ENCODE measurements around the gene CIAO2B. TPM values are rescaled to one million over a fixed set of nuclear protein-coding genes. Genes with fewer than 3 reads are reported as not detected.

CIAO2B gene
- polyA plus RNA-seq, 2 donors: 139 to 266 TPM

DNA sequence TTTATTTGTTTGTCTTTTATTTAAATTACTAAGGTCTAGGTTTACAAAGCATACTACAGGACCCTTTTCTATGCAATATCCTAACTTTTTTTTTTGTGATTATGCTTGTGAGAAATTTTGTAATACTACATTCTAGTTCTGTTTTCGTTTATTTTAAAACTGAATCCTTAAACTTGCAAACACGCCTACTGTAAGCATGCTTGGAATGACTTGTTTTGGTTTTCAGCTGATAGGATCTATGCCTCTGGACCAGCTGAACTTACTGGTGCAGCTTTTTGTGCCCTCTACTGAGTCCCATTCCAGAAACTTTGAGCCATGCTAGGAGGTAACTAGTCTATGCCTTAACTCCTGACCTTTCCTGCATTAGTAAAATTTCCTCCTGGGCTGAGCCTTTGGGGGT, 47.9 kb downstream of the CIAO2B start:
- Histone ChIP-seq H3K4me3 (ENCODE audit: low read depth in 1 of 2, low read length in 2 of 2) (no peak overlapping the region), H3K36me3 (ENCODE audit: control insufficient read depth in 2 of 2, insufficient read depth in 2 of 2, low read length in 1 of 2) (peaks cover 14 to 17% of the 10 kb centered on the region in 2 donors), H3K4me1 (ENCODE audit: control insufficient read depth in 2 of 2, insufficient read depth in 2 of 2, low read length in 1 of 2) (peaks cover 0 to 3% of the 10 kb centered on the region in 2 donors), H3K9me3 (ENCODE audit: control insufficient read depth in 2 of 2, insufficient read depth in 1 of 2, low read depth in 1 of 2, low read length in 1 of 2) (no peaks in the 10 kb centered on the region), H3K27ac (ENCODE audit: low read depth in 2 of 2, low read length in 1 of 2) (no peak overlapping the region), H3K27me3 (ENCODE audit: control insufficient read depth in 1 of 2, insufficient read depth in 2 of 2, low read length in 2 of 2) (no peaks in the 10 kb centered on the region)
- WGBS, 2 donors: 56 to 63% methylated on average over 2 of the region's 2 CpGs

DNA sequence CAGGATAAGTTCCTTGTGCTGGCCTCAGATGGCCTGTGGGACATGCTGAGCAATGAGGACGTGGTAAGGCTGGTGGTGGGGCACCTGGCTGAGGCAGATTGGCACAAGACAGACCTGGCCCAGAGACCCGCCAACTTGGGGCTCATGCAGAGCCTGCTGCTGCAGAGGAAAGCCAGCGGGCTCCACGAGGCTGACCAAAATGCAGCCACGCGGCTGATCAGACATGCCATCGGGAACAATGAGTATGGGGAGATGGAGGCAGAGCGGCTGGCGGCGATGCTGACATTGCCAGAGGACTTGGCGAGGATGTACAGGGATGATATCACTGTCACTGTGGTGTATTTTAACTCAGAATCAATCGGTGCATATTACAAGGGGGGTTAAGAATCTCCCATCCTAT, 48.7 kb downstream of the CIAO2B start:
- no peaks in the 10 kb centered on the region for H3K27me3 ChIP-seq (ENCODE audit: control insufficient read depth in 1 of 2, insufficient read depth in 2 of 2, low read length in 2 of 2)
- peaks cover 14 to 17% of the 10 kb centered on the region in 2 donors for H3K36me3 ChIP-seq (ENCODE audit: control insufficient read depth in 2 of 2, insufficient read depth in 2 of 2, low read length in 1 of 2)
- no peaks in the 10 kb centered on the region for H3K9me3 ChIP-seq (ENCODE audit: control insufficient read depth in 2 of 2, insufficient read depth in 1 of 2, low read depth in 1 of 2, low read length in 1 of 2)
- peaks cover 0 to 3% of the 10 kb centered on the region in 2 donors for H3K4me1 ChIP-seq (ENCODE audit: control insufficient read depth in 2 of 2, insufficient read depth in 2 of 2, low read length in 1 of 2)
- no peak overlapping the region for H3K27ac ChIP-seq (ENCODE audit: low read depth in 2 of 2, low read length in 1 of 2)
- WGBS, 2 donors: 89 to 90% methylated on average over 12 of the region's 12 CpGs
- H3K4me3 ChIP-seq (ENCODE audit: low read depth in 1 of 2, low read length in 2 of 2): no peak overlapping the region

DNA sequence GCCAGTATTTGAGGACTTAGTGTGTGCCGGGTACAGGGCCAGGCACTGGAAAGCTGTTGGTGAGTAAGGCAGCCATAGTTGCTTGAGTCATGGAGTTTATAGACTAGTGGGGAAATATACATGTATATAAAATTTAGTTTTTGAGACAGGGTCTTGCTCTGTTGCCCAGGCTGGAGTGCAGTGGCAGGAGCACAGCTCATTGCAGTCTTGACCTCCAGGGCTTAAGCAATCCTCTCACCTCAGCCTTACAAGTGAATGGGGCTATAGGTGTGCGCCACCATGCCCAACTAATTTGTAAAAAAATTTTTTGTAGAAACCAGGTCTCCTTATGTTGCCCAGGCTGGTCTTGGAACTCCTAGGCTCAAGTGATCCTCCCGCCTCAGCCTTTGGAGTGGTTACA, 51.5 kb downstream of the CIAO2B start:
- Histone ChIP-seq H3K4me1 (ENCODE audit: control insufficient read depth in 2 of 2, insufficient read depth in 2 of 2, low read length in 1 of 2) (peaks cover 0 to 3% of the 10 kb centered on the region in 2 donors), H3K27ac (ENCODE audit: low read depth in 2 of 2, low read length in 1 of 2) (no peak overlapping the region), H3K4me3 (ENCODE audit: low read depth in 1 of 2, low read length in 2 of 2) (no peak overlapping the region), H3K36me3 (ENCODE audit: control insufficient read depth in 2 of 2, insufficient read depth in 2 of 2, low read length in 1 of 2) (peaks cover 12 to 17% of the 10 kb centered on the region in 2 donors), H3K27me3 (ENCODE audit: control insufficient read depth in 1 of 2, insufficient read depth in 2 of 2, low read length in 2 of 2) (no peaks in the 10 kb centered on the region), H3K9me3 (ENCODE audit: control insufficient read depth in 2 of 2, insufficient read depth in 1 of 2, low read depth in 1 of 2, low read length in 1 of 2) (no peaks in the 10 kb centered on the region)
- 93 to 95% methylated on average over 3 of the region's 3 CpGs for WGBS, 2 donors

Other genes starting within 250 kb of the CIAO2B start
- 1 to 10 TPM; 5.1 to 7.3 TPM for gene CMTM4, start 237.7 kb downstream of the CIAO2B start, polyA plus RNA-seq
- gene DYNC1LI2, start 182.8 kb downstream of the CIAO2B start, polyA plus RNA-seq: 10 to 100 TPM; 34.5 to 41.3 TPM
- not detected for gene TERB1, start 132.8 kb downstream of the CIAO2B start, polyA plus RNA-seq
- gene NAE1, start 103.4 kb downstream of the CIAO2B start, polyA plus RNA-seq: 10 to 100 TPM; 22.2 to 32.0 TPM
- under 1 TPM in 1 of 2 donors, not detected in 1; 0.06 TPM for gene CA7, start 90.0 kb downstream of the CIAO2B start, polyA plus RNA-seq
- gene PDP2, start 53.9 kb downstream of the CIAO2B start, polyA plus RNA-seq: 1 to 10 TPM; 2.3 to 2.5 TPM
- 1 to 10 TPM; 6.1 to 6.5 TPM for gene CDH16, start 15.5 kb downstream of the CIAO2B start, polyA plus RNA-seq
- 100 to 1,000 TPM in 1 of 2 donors, 10 to 100 TPM in 1; 93.6 to 125 TPM for gene RRAD, start 8.9 kb downstream of the CIAO2B start, polyA plus RNA-seq
- 100 to 1,000 TPM; 120 to 128 TPM for gene CES2, start 1.1 kb upstream of the CIAO2B start, polyA plus RNA-seq
- 1 to 10 TPM; 1.8 to 4.8 TPM for gene CES3, start 26.9 kb upstream of the CIAO2B start, polyA plus RNA-seq
- gene CES4A, start 54.2 kb upstream of the CIAO2B start, polyA plus RNA-seq: 10 to 100 TPM; 10.1 to 17.5 TPM
- gene CBFB, start 94.7 kb upstream of the CIAO2B start, polyA plus RNA-seq: 10 to 100 TPM; 15.3 to 17.0 TPM
- gene PHAF1, start 175.5 kb upstream of the CIAO2B start, polyA plus RNA-seq: 1 to 10 TPM; 8.8 to 9.9 TPM
- gene B3GNT9, start 216.6 kb upstream of the CIAO2B start, polyA plus RNA-seq: 1 to 10 TPM; 3.5 to 4.1 TPM
- gene TRADD, start 225.5 kb upstream of the CIAO2B start, polyA plus RNA-seq: 10 to 100 TPM; 21.8 to 27.3 TPM
- gene FBXL8, start 225.6 kb upstream of the CIAO2B start, polyA plus RNA-seq: 10 to 100 TPM; 11.2 to 22.6 TPM
- gene HSF4, start 230.3 kb upstream of the CIAO2B start, polyA plus RNA-seq: 10 to 100 TPM; 22.9 to 80.4 TPM
- gene NOL3, start 236.1 kb upstream of the CIAO2B start, polyA plus RNA-seq: 10 to 100 TPM; 36.7 to 59.0 TPM
- 10 to 100 TPM; 18.2 to 30.5 TPM for gene MATCAP1, start 249.6 kb upstream of the CIAO2B start, polyA plus RNA-seq

Data from esophagus (tissue), 2 donors.